ENCODE data around the gene LSAMP.

LSAMP gene

GRCh38 chr3:116111765-116112164 lies 333.5 kb downstream of the LSAMP start:
- TF ChIP-seq CTCF (IDR thresholded peaks at IDR 0.05; ENCODE audit: extremely low read depth, missing control alignments), result no peak
- DNase-seq (ENCODE audit: low spot score), result no peak

- no peak for TF ChIP-seq CTCF (IDR thresholded peaks at IDR 0.05; ENCODE audit: extremely low read depth, missing control alignments)
- DNase-seq (ENCODE audit: low spot score), result no peak
These were observed 341.3 kb downstream of the LSAMP start for GRCh38 chr3:116103868-116104530.

GRCh38 chr3:116102037-116102436 lies 343.2 kb downstream of the LSAMP start:
- no peak for DNase-seq (ENCODE audit: low spot score)
- TF ChIP-seq CTCF (IDR thresholded peaks at IDR 0.05; ENCODE audit: extremely low read depth, missing control alignments), result no peak

GRCh38 chr3:116097226-116097625 lies 348.1 kb downstream of the LSAMP start:
- no peak for DNase-seq (ENCODE audit: low spot score)
- no peak for TF ChIP-seq CTCF (IDR thresholded peaks at IDR 0.05; ENCODE audit: extremely low read depth, missing control alignments)

- TF ChIP-seq CTCF (IDR thresholded peaks at IDR 0.05; ENCODE audit: extremely low read depth, missing control alignments), result no peak
These were observed 348.7 kb downstream of the LSAMP start for GRCh38 chr3:116096631-116097030.

GRCh38 chr3:116093374-116093773 lies 351.9 kb downstream of the LSAMP start:
- no peak for TF ChIP-seq CTCF (IDR thresholded peaks at IDR 0.05; ENCODE audit: extremely low read depth, missing control alignments)
- no peak for DNase-seq (ENCODE audit: low spot score)

More at GRCh38 chr3:116096631-116097030, 348.7 kb downstream of the LSAMP start:
- no peak for DNase-seq (ENCODE audit: low spot score)

- DNase-seq (ENCODE audit: low spot score), result no peak
- TF ChIP-seq CTCF (IDR thresholded peaks at IDR 0.05; ENCODE audit: extremely low read depth, missing control alignments), result no peak
These were observed 357.9 kb downstream of the LSAMP start for GRCh38 chr3:116087426-116087825.

All from GM20000 (cell line).